HAP-1 (cell line): ENCODE measurements around the gene USP22.
"Not testable (repeated sequence)": the region's sequence is repeated elsewhere in the genome, so short reads cannot be mapped to it uniquely, and the experiment has no call there.

ENCODE experiments used
- DNase-seq, 2 experiments: peaks; one replicate each; pipeline ENCODE4 v3.0.0-alpha.2; 2016 to 2020; ENCODE audit warnings: low spot score in 2 of 2
- H3K27me3 ChIP-seq: fragments of 250-450 bp; sonication (Bioruptor Pico); 2 replicates; pipeline ENCODE4 v1.5.1; 2020; ENCODE audit warnings: low read depth, mild to moderate bottlenecking, moderate library complexity
- H3K36me3 ChIP-seq: fragments of 250-450 bp; sonication (Bioruptor Pico); replicated peaks from 2 replicates; pipeline ENCODE4 v1.5.1; 2020; ENCODE audit warnings: mild to moderate bottlenecking
- H3K4me1 ChIP-seq: fragments of 250-450 bp; sonication (Bioruptor Pico); 2 replicates; pipeline ENCODE4 v1.5.1; 2020; ENCODE audit warnings: mild to moderate bottlenecking
- H3K4me3 ChIP-seq: fragments of 250-450 bp; sonication (Bioruptor Pico); 2 replicates; pipeline ENCODE4 v1.5.1; 2020; ENCODE audit warnings: mild to moderate bottlenecking, moderate library complexity
- H3K9me3 ChIP-seq: fragments of 250-450 bp; sonication (Bioruptor Pico); 2 replicates; pipeline ENCODE4 v1.5.1; 2020; ENCODE audit warnings: mild to moderate bottlenecking, moderate library complexity
- in situ Hi-C: fragments of 300-500 bp; cut with MboI; formaldehyde crosslinking; loops from 3 replicates; pipeline ENCODE4 v1.14.3; 2020; ENCODE audit warnings: low sequenced_read_pairs, inconsistent platforms, mixed read lengths

USP22 gene

GRCh38 chr17:21042458-21043295 is at the start of gene USP22:
USP22 (minus strand) TSS chr17:21043011; CDS start chr17:21042835, 176 bp downstream.
- no peak for DNase-seq
- in situ Hi-C loops: no loop called here
- H3K4me1 ChIP-seq: peaks cover 26% of the 10 kb centered on the region

GRCh38 chr17:21090902-21091618 is 48.2 kb upstream of the USP22 start:
- H3K4me3 ChIP-seq: no peak overlapping the region
- DNase-seq: no peak
- H3K4me1 ChIP-seq: no peaks in the 10 kb centered on the region; the same call in 1 of the 2 replicates
- no peaks in the 10 kb centered on the region for H3K9me3 ChIP-seq
- in situ Hi-C loops: no loop called here
- no peaks in the 10 kb centered on the region for H3K36me3 ChIP-seq
- no peaks in the 10 kb centered on the region for H3K27me3 ChIP-seq

More at GRCh38 chr17:21042458-21043295, at the start of gene USP22:
- peaks cover 24% of the 10 kb centered on the region for H3K36me3 ChIP-seq
- no peaks in the 10 kb centered on the region for H3K9me3 ChIP-seq
- H3K4me3 ChIP-seq: peak within 1 kb of the TSS; percentile 86
- H3K27me3 ChIP-seq: no peaks in the 10 kb centered on the region

GRCh38 chr17:21089933-21090901 is 47.4 kb upstream of the USP22 start:
- in situ Hi-C loops: no loop called here
- Histone ChIP-seq H3K27me3 (no peaks in the 10 kb centered on the region), H3K36me3 (no peaks in the 10 kb centered on the region), H3K4me1 (no peaks in the 10 kb centered on the region; the same call in 1 of the 2 replicates), H3K4me3 (no peak overlapping the region), H3K9me3 (no peaks in the 10 kb centered on the region)
- DNase-seq: no peak

GRCh38 chr17:21089145-21089544 is 46.3 kb upstream of the USP22 start:
- in situ Hi-C loops: no loop called here
- H3K36me3 ChIP-seq: no peaks in the 10 kb centered on the region
- no peaks in the 10 kb centered on the region for H3K27me3 ChIP-seq
- no peak for DNase-seq
- no peak overlapping the region for H3K4me3 ChIP-seq
- H3K9me3 ChIP-seq: no peaks in the 10 kb centered on the region
- no peaks in the 10 kb centered on the region; the same call in 1 of the 2 replicates for H3K4me1 ChIP-seq

GRCh38 chr17:21085707-21086106 is 42.9 kb upstream of the USP22 start:
- H3K27me3 ChIP-seq: no peaks in the 10 kb centered on the region
- DNase-seq: no peak
- in situ Hi-C loops: no loop called here
- H3K4me1 ChIP-seq: no peaks in the 10 kb centered on the region
- H3K4me3 ChIP-seq: no peak overlapping the region
- no peaks in the 10 kb centered on the region for H3K9me3 ChIP-seq
- H3K36me3 ChIP-seq: no peaks in the 10 kb centered on the region

- H3K9me3 ChIP-seq, in situ Hi-C loops, DNase-seq, H3K4me3 ChIP-seq, H3K36me3 ChIP-seq, H3K27me3 ChIP-seq, H3K4me1 ChIP-seq: not testable (repeated sequence)
These were observed 42.5 kb upstream of the USP22 start for GRCh38 chr17:21085280-21085679.

- no peaks in the 10 kb centered on the region for H3K9me3 ChIP-seq
- no peaks in the 10 kb centered on the region for H3K4me1 ChIP-seq
- no peaks in the 10 kb centered on the region for H3K36me3 ChIP-seq
- no peak overlapping the region for H3K4me3 ChIP-seq
- in situ Hi-C loops: no loop called here
- no peak for DNase-seq
- H3K27me3 ChIP-seq: no peaks in the 10 kb centered on the region; the same call in 1 of the 2 replicates
These were observed 39.2 kb upstream of the USP22 start for GRCh38 chr17:21082001-21082436.

- in situ Hi-C loops: no loop called here
These were observed 36.4 kb upstream of the USP22 start for GRCh38 chr17:21079196-21079595.

GRCh38 chr17:21078016-21078780 is 35.4 kb upstream of the USP22 start:
- no peak for DNase-seq
- H3K4me1 ChIP-seq: no peaks in the 10 kb centered on the region
- H3K9me3 ChIP-seq: no peaks in the 10 kb centered on the region
- no peaks in the 10 kb centered on the region; the same call in 1 of the 2 replicates for H3K27me3 ChIP-seq
- in situ Hi-C loops: no loop called here
- no peak overlapping the region for H3K4me3 ChIP-seq
- H3K36me3 ChIP-seq: no peaks in the 10 kb centered on the region

More at GRCh38 chr17:21079196-21079595, 36.4 kb upstream of the USP22 start:
- no peaks in the 10 kb centered on the region for H3K36me3 ChIP-seq
- H3K9me3 ChIP-seq: no peaks in the 10 kb centered on the region
- H3K27me3 ChIP-seq: no peaks in the 10 kb centered on the region; the same call in 1 of the 2 replicates
- no peak overlapping the region for H3K4me3 ChIP-seq
- no peaks in the 10 kb centered on the region for H3K4me1 ChIP-seq
- DNase-seq: no peak

- Histone ChIP-seq H3K4me3 (no peak overlapping the region), H3K4me1 (no peaks in the 10 kb centered on the region), H3K36me3 (no peaks in the 10 kb centered on the region), H3K27me3 (no peaks in the 10 kb centered on the region; the same call in 1 of the 2 replicates), H3K9me3 (no peaks in the 10 kb centered on the region)
- in situ Hi-C loops: no loop called here
- DNase-seq: no peak
These were observed 34.5 kb upstream of the USP22 start for GRCh38 chr17:21077281-21077680.

GRCh38 chr17:21076242-21076641 is 33.4 kb upstream of the USP22 start:
- Histone ChIP-seq H3K27me3 (no peaks in the 10 kb centered on the region; the same call in 1 of the 2 replicates), H3K4me3 (no peak overlapping the region), H3K9me3 (no peaks in the 10 kb centered on the region), H3K36me3 (no peaks in the 10 kb centered on the region), H3K4me1 (no peaks in the 10 kb centered on the region)
- no peak for DNase-seq
- in situ Hi-C loops: no loop called here

GRCh38 chr17:21075739-21076085 is 32.9 kb upstream of the USP22 start:
- in situ Hi-C loops: no loop called here
- H3K4me3 ChIP-seq: no peak overlapping the region
- H3K27me3 ChIP-seq: no peaks in the 10 kb centered on the region; the same call in 1 of the 2 replicates
- H3K4me1 ChIP-seq: no peaks in the 10 kb centered on the region
- H3K36me3 ChIP-seq: no peaks in the 10 kb centered on the region
- no peak for DNase-seq
- no peaks in the 10 kb centered on the region for H3K9me3 ChIP-seq
